ENCODE data around the gene EIF3A.
"Not testable (repeated sequence)": the region's sequence is repeated elsewhere in the genome, so short reads cannot be mapped to it uniquely, and the experiment has no call there.

The EIF3A gene

GRCh38 chr10:119080521-119081259 lies at the start of gene EIF3A:
EIF3A (minus strand) TSS chr10:119080817; CDS start chr10:119080676, 141 bp downstream.
- DNase-seq: peak; percentile 24

- DNase-seq: no peak
These were observed 49.1 kb upstream of the EIF3A start for GRCh38 chr10:119129721-119130120.

GRCh38 chr10:119125942-119126341 lies 45.3 kb upstream of the EIF3A start:
- DNase-seq: no peak

GRCh38 chr10:119120875-119121274 lies 40.3 kb upstream of the EIF3A start:
- DNase-seq: no peak

GRCh38 chr10:119120413-119120867 lies 39.8 kb upstream of the EIF3A start:
- no peak for DNase-seq

- no peak for DNase-seq
These were observed 38.8 kb upstream of the EIF3A start for GRCh38 chr10:119119400-119119799.

- no peak for DNase-seq
These were observed 37.6 kb upstream of the EIF3A start for GRCh38 chr10:119118231-119118630.

- DNase-seq: no peak
These were observed 35.8 kb upstream of the EIF3A start for GRCh38 chr10:119116326-119116951.

GRCh38 chr10:119115926-119116325 lies 35.3 kb upstream of the EIF3A start:
- DNase-seq: no peak

- no peak for DNase-seq
These were observed 33.4 kb upstream of the EIF3A start for GRCh38 chr10:119113751-119114732.

- no peak for DNase-seq
These were observed 31.4 kb upstream of the EIF3A start for GRCh38 chr10:119112056-119112455.

- DNase-seq: not testable (repeated sequence)
These were observed 27.2 kb upstream of the EIF3A start for GRCh38 chr10:119107771-119108170.

- not testable (repeated sequence) for DNase-seq
These were observed 26.5 kb upstream of the EIF3A start for GRCh38 chr10:119107106-119107505.

GRCh38 chr10:119105899-119106298 lies 25.3 kb upstream of the EIF3A start:
- not testable (repeated sequence) for DNase-seq

GRCh38 chr10:119105155-119105554 lies 24.5 kb upstream of the EIF3A start:
- DNase-seq: no peak

- DNase-seq: no peak
These were observed 24.0 kb upstream of the EIF3A start for GRCh38 chr10:119104654-119105015.

GRCh38 chr10:119103903-119104653 lies 23.5 kb upstream of the EIF3A start, which contains the start of gene DENND10:
DENND10 (plus strand) TSS chr10:119104113; CDS start chr10:119104143, 30 bp downstream.
- DNase-seq: peak; percentile 7

- no peak for DNase-seq
These were observed 22.8 kb upstream of the EIF3A start for GRCh38 chr10:119103241-119103902.

- no peak for DNase-seq
These were observed 20.9 kb upstream of the EIF3A start for GRCh38 chr10:119101366-119102098.

GRCh38 chr10:119100434-119101238 lies 20.0 kb upstream of the EIF3A start:
- no peak for DNase-seq
